ENCODE results near the gene PTPRJ.

Gene PTPRJ

GRCh38 chr11:48040830-48041444 is 60.6 kb downstream of the PTPRJ start:
- DNase-seq (ENCODE audit: low spot score), result no peak

GRCh38 chr11:48041877-48042695 is 61.7 kb downstream of the PTPRJ start:
- DNase-seq (ENCODE audit: low spot score), result no peak

- DNase-seq (ENCODE audit: low spot score), result no peak
These were observed 63.0 kb downstream of the PTPRJ start for GRCh38 chr11:48043111-48043990.

GRCh38 chr11:48043991-48044512 is 63.7 kb downstream of the PTPRJ start:
- no peak for DNase-seq (ENCODE audit: low spot score)

GRCh38 chr11:48044577-48044976 is 64.2 kb downstream of the PTPRJ start:
- no peak for DNase-seq (ENCODE audit: low spot score)

- no peak for DNase-seq (ENCODE audit: low spot score)
These were observed 65.2 kb downstream of the PTPRJ start for GRCh38 chr11:48045536-48045935.

- DNase-seq (ENCODE audit: low spot score), result no peak
These were observed 67.3 kb downstream of the PTPRJ start for GRCh38 chr11:48047616-48048015.

- DNase-seq (ENCODE audit: low spot score), result no peak
These were observed 68.7 kb downstream of the PTPRJ start for GRCh38 chr11:48049036-48049435.

- DNase-seq (ENCODE audit: low spot score), result no peak
These were observed 69.9 kb downstream of the PTPRJ start for GRCh38 chr11:48050304-48050703.

- DNase-seq (ENCODE audit: low spot score), result no peak
These were observed 71.0 kb downstream of the PTPRJ start for GRCh38 chr11:48051217-48051830.

GRCh38 chr11:48052183-48053044 is 72.1 kb downstream of the PTPRJ start:
- DNase-seq (ENCODE audit: low spot score), result no peak

GRCh38 chr11:48054994-48055291 is 74.6 kb downstream of the PTPRJ start:
- no peak for DNase-seq (ENCODE audit: low spot score)

- DNase-seq (ENCODE audit: low spot score), result no peak
These were observed 75.2 kb downstream of the PTPRJ start for GRCh38 chr11:48055292-48056132.

- no peak for DNase-seq (ENCODE audit: low spot score)
These were observed 76.2 kb downstream of the PTPRJ start for GRCh38 chr11:48056325-48057183.

GRCh38 chr11:48058064-48058463 is 77.7 kb downstream of the PTPRJ start:
- DNase-seq (ENCODE audit: low spot score), result no peak

GRCh38 chr11:48058788-48059187 is 78.4 kb downstream of the PTPRJ start:
- DNase-seq (ENCODE audit: low spot score), result no peak

- DNase-seq (ENCODE audit: low spot score), result no peak
These were observed 82.3 kb downstream of the PTPRJ start for GRCh38 chr11:48062649-48063048.

- DNase-seq (ENCODE audit: low spot score), result no peak
These were observed 83.1 kb downstream of the PTPRJ start for GRCh38 chr11:48063424-48063978.

GRCh38 chr11:48064306-48064705 is 83.9 kb downstream of the PTPRJ start:
- DNase-seq (ENCODE audit: low spot score), result no peak
